Mesenchymal stem cell (in vitro differentiated cells and primary cell): ENCODE data around the gene CCL1.

Source experiments
- DNase-seq: peaks from one replicate; pipeline ENCODE4 v3.0.0-alpha.2; 2013
- H2AFZ ChIP-seq: one replicate; pipeline ENCODE4 v1.6.1; 2013; ENCODE audit warnings: low read depth, mild to moderate bottlenecking, control low read depth, inconsistent platforms, low read length, moderate library complexity
- H2AK5ac ChIP-seq: 2 replicates; pipeline ENCODE4 v1.6.1; 2013; ENCODE audit warnings: low read length, moderate library complexity, mild to moderate bottlenecking, inconsistent platforms; ENCODE audit not compliant: severe bottlenecking
- H2BK120ac ChIP-seq: one replicate; pipeline ENCODE4 v1.6.1; 2013; ENCODE audit warnings: low read depth, mild to moderate bottlenecking, inconsistent platforms, low read length, moderate library complexity
- H2BK12ac ChIP-seq, 2 experiments: one replicate each; pipeline ENCODE4 v1.6.1; 2013; ENCODE audit warnings: inconsistent platforms in 2 of 2, low read length in 2 of 2, mild to moderate bottlenecking in 2 of 2, moderate library complexity in 2 of 2, control low read depth in 1 of 2
- H2BK15ac ChIP-seq: one replicate; pipeline ENCODE4 v1.6.1; 2013; ENCODE audit warnings: mild to moderate bottlenecking, low read depth, inconsistent platforms; ENCODE audit not compliant: poor library complexity, severe bottlenecking
- H2BK5ac ChIP-seq: 2 replicates; pipeline ENCODE4 v1.6.1; 2013; ENCODE audit warnings: low read depth, mild to moderate bottlenecking, low read length, control low read depth, inconsistent platforms; ENCODE audit not compliant: poor library complexity, severe bottlenecking
- H3K14ac ChIP-seq, 2 experiments: one replicate each; pipeline ENCODE4 v1.6.1; 2013; ENCODE audit warnings: inconsistent platforms in 2 of 2, low read length in 2 of 2, control low read depth in 1 of 2, mild to moderate bottlenecking in 1 of 2, moderate library complexity in 1 of 2
- H3K18ac ChIP-seq, 2 experiments: one replicate each; pipeline ENCODE4 v1.6.1; 2013; ENCODE audit warnings: inconsistent platforms in 2 of 2, low read length in 2 of 2, control low read depth in 1 of 2, low read depth in 1 of 2, mild to moderate bottlenecking in 1 of 2
- H3K23ac ChIP-seq, 2 experiments: one replicate each; pipeline ENCODE4 v1.6.1; 2013; ENCODE audit warnings: inconsistent platforms in 2 of 2, low read length in 2 of 2, mild to moderate bottlenecking in 2 of 2, moderate library complexity in 2 of 2, control low read depth in 1 of 2
- H3K27ac ChIP-seq: 2 replicates; pipeline ENCODE4 v1.5.1; 2013; ENCODE audit warnings: mild to moderate bottlenecking, moderate library complexity, low read length, control low read depth, inconsistent platforms; ENCODE audit not compliant: poor library complexity, severe bottlenecking
- H3K27me3 ChIP-seq, 2 experiments: 2 replicates each; pipeline versions ENCODE4 v1.6.1 to v1.7.0; 2013; ENCODE audit warnings: low read length in 2 of 2, mild to moderate bottlenecking in 2 of 2, moderate library complexity in 2 of 2, control low read depth in 1 of 2, inconsistent platforms in 1 of 2; ENCODE audit not compliant: control insufficient read depth in 1 of 2, insufficient read depth in 1 of 2
- H3K36me3 ChIP-seq, 2 experiments: 2 replicates each; pipeline versions ENCODE4 v1.6.1 to v1.7.0; 2013; ENCODE audit warnings: low read length in 2 of 2, control low read depth in 1 of 2, inconsistent platforms in 1 of 2, low read depth in 1 of 2, mild to moderate bottlenecking in 1 of 2; ENCODE audit not compliant: insufficient read depth in 2 of 2, control insufficient read depth in 1 of 2
- H3K4ac ChIP-seq, 2 experiments: one replicate each; pipeline ENCODE4 v1.6.1; 2013; ENCODE audit warnings: inconsistent platforms in 2 of 2, low read length in 2 of 2, mild to moderate bottlenecking in 2 of 2, moderate library complexity in 2 of 2, control low read depth in 1 of 2, low read depth in 1 of 2
- H3K4me1 ChIP-seq: 2 replicates; pipeline ENCODE4 v1.6.1; 2013; ENCODE audit warnings: low read depth, low read length, control low read depth; ENCODE audit not compliant: control insufficient read depth, insufficient read depth
- H3K4me2 ChIP-seq: 2 replicates; pipeline ENCODE4 v1.6.1; 2013; ENCODE audit warnings: low read length, mild to moderate bottlenecking, inconsistent platforms; ENCODE audit not compliant: poor library complexity, severe bottlenecking
- H3K4me3 ChIP-seq, 2 experiments: 2 replicates each; pipeline versions ENCODE4 v1.5.1 to v1.7.0; 2013; ENCODE audit warnings: low read length in 2 of 2, mild to moderate bottlenecking in 2 of 2, control low read depth in 1 of 2, low read depth in 1 of 2; ENCODE audit not compliant: insufficient read depth in 1 of 2
- H3K79me1 ChIP-seq: replicated peaks from 2 replicates; pipeline ENCODE4 v1.6.1; 2013; ENCODE audit warnings: mild to moderate bottlenecking, control low read depth, low read length, inconsistent platforms; ENCODE audit not compliant: poor library complexity, severe bottlenecking
- H3K9ac ChIP-seq: 2 replicates; pipeline ENCODE4 v1.7.0; 2013; ENCODE audit warnings: mild to moderate bottlenecking, low read length, moderate library complexity
- H3K9me3 ChIP-seq: 2 replicates; pipeline ENCODE4 v1.7.0; 2013; ENCODE audit warnings: mild to moderate bottlenecking, low read length; ENCODE audit not compliant: control insufficient read depth
- H4K8ac ChIP-seq: one replicate; pipeline ENCODE4 v1.6.1; 2013; ENCODE audit warnings: inconsistent platforms, mild to moderate bottlenecking, low read length, moderate library complexity
- H4K91ac ChIP-seq: one replicate; pipeline ENCODE4 v1.6.1; 2013; ENCODE audit warnings: mild to moderate bottlenecking, low read length, inconsistent platforms
- WGBS: methylation state at CpG from one replicate; pipeline ENCODE4 v1.1.7; 2013; ENCODE audit warnings: mixed read lengths; 5-methylcytosine and 5-hydroxymethylcytosine counted together

The CCL1 gene

DNA sequence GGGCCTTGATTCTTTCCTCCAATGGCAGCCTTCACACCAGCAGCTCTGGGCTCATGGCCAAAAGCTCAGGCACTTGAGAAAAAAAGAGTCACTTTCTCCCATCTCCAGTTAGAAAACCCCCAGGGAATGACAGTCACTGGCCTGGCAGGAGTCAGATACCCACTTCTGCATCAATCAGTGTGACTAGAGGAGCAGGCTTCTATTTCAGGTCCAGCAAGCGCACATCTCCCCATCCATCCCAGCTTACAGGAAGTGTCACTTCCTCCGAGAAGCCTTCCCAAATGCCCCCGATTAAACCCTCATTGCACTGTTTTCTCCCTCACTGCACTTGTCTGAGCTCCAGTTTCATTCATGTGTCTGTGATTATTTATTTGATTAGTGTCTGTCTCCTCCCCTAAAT, 30.4 kb upstream of the CCL1 start:
- H2BK120ac ChIP-seq = no peak overlapping the region

DNA sequence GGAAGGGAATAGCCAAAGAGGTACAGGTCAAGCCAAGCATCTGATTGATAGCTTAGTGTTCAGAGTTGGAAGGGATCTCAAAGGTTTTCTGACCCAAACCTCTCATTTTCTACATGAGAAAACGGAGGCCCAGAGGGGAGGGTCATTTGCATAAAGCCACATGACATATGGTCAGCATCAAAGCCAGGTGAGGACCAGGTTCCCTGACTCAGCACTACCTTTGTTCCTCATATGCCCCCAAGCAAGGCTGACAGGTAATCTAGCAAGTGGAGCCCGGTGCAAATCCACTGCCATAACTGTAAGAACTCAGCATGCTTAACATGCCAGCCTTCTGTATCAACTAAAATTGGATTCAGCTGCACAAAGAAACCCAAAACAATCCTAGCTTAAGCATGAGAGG, 28.2 kb upstream of the CCL1 start:
- H3K27ac ChIP-seq = no peak overlapping the region
- H3K79me1 ChIP-seq = no peaks in the 10 kb centered on the region
- no peaks in the 10 kb centered on the region for H3K4me1 ChIP-seq
- H4K91ac ChIP-seq = no peak overlapping the region
- H3K9me3 ChIP-seq = no peaks in the 10 kb centered on the region
- H2BK15ac ChIP-seq = no peak overlapping the region
- WGBS = 30% methylated on average over 2 of the region's 2 CpGs
- no peak overlapping the region for H2AFZ ChIP-seq
- H3K4me2 ChIP-seq = no peak overlapping the region
- H3K23ac ChIP-seq = no peak overlapping the region
- H2BK120ac ChIP-seq = no peak overlapping the region
- no peak overlapping the region for H4K8ac ChIP-seq
- no peak overlapping the region for H2BK12ac ChIP-seq
- H3K9ac ChIP-seq = no peak overlapping the region
- no peak overlapping the region for H3K18ac ChIP-seq
- H3K14ac ChIP-seq = no peak overlapping the region
- H3K36me3 ChIP-seq = no peaks in the 10 kb centered on the region
- H2BK5ac ChIP-seq = no peak overlapping the region
- H3K27me3 ChIP-seq = peaks cover 0 to 55% of the 10 kb centered on the region in 2 experiments
- H3K4me3 ChIP-seq = no peak overlapping the region
- no peak overlapping the region for H3K4ac ChIP-seq
- H2AK5ac ChIP-seq = no peak overlapping the region
- no peak for DNase-seq

More for the DNA sequence above, 30.4 kb upstream of the CCL1 start:
- Histone ChIP-seq H3K36me3 (no peaks in the 10 kb centered on the region), H3K4me2 (no peak overlapping the region), H4K8ac (no peak overlapping the region), H3K79me1 (no peaks in the 10 kb centered on the region), H3K9ac (no peak overlapping the region), H3K4ac (no peak overlapping the region), H3K9me3 (no peaks in the 10 kb centered on the region), H4K91ac (no peak overlapping the region), H2BK12ac (no peak overlapping the region), H3K23ac (no peak overlapping the region), H3K14ac (no peak overlapping the region), H3K27ac (no peak overlapping the region), H2BK5ac (no peak overlapping the region), H3K18ac (no peak overlapping the region), H3K4me1 (no peaks in the 10 kb centered on the region), H2AFZ (no peak overlapping the region), H2BK15ac (no peak overlapping the region), H3K27me3 (peaks cover 0 to 71% of the 10 kb centered on the region in 2 experiments), H3K4me3 (no peak overlapping the region), H2AK5ac (no peak overlapping the region)
- 50% methylated on average over 2 of the region's 3 CpGs for WGBS
- DNase-seq = no peak

DNA sequence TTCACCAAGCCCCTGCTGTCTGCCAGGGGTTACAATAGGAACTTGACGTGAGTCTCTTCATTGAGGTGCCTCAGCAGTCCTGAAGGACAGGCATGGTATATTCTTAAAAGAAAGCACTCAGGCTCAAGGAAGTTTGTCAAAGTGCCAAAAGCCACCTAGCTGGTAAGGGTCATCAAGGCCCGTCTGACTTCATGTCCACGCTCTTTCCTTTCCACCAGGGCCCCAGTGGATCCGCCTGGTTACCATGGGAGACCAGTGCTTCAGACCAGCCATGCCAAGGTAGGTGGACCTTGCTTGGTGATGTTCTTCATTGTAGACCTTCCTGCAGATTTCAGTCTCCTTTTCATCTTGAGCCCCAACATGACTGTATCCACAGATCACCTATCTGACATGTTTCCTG, 27.6 kb upstream of the CCL1 start:
- no peak overlapping the region for H3K18ac ChIP-seq
- no peak for DNase-seq
- H4K91ac ChIP-seq = no peak overlapping the region
- no peak overlapping the region for H2AFZ ChIP-seq
- H2AK5ac ChIP-seq = no peak overlapping the region
- no peak overlapping the region for H2BK12ac ChIP-seq
- H3K27ac ChIP-seq = no peak overlapping the region
- 87% methylated on average over 4 of the region's 4 CpGs for WGBS
- no peak overlapping the region for H2BK120ac ChIP-seq
- no peak overlapping the region for H2BK5ac ChIP-seq
- no peaks in the 10 kb centered on the region for H3K4me1 ChIP-seq
- no peak overlapping the region for H3K14ac ChIP-seq
- no peak overlapping the region for H3K9ac ChIP-seq
- no peak overlapping the region for H3K4ac ChIP-seq
- no peak overlapping the region for H3K23ac ChIP-seq
- no peak overlapping the region for H2BK15ac ChIP-seq
- no peak overlapping the region for H4K8ac ChIP-seq
- H3K9me3 ChIP-seq = no peaks in the 10 kb centered on the region
- no peak overlapping the region for H3K4me2 ChIP-seq
- H3K4me3 ChIP-seq = no peak overlapping the region
- H3K79me1 ChIP-seq = no peaks in the 10 kb centered on the region
- H3K27me3 ChIP-seq = peaks cover 0 to 50% of the 10 kb centered on the region in 2 experiments
- H3K36me3 ChIP-seq = no peaks in the 10 kb centered on the region

DNA sequence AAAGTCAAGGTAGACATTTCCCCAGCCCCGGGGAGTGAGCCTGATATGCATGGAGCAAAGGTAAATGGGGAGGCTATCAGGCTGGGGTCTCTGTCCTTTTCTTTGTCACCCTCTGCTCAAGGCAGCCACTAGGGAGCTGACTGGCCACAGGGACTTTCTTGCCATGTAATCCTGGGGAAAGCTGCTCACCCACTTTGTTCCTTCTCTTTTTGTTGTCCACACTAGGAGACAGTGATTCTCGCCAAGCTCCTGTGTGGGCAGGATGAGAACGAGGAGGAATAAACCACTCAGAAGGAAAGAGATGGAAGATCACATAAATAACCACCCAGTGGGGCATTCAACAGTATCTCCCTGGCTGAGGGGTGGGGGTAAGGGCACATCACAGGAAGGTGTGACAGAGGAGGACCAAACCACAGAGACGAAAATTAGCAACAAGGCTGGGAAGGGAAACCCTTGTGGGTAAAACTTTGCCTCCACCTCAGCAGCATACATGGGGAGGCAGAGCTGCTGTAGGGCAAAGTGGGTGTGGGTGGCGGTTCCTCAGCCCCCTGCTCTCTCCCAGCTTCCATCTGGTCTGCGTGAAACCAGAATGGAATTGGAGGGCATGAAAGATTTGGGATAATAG, 26.2 kb upstream of the CCL1 start:
- Histone ChIP-seq H3K4me3 (no peak overlapping the region), H3K4me2 (no peak overlapping the region), H3K9me3 (no peaks in the 10 kb centered on the region), H3K36me3 (no peaks in the 10 kb centered on the region), H3K14ac (no peak overlapping the region), H3K79me1 (no peaks in the 10 kb centered on the region), H2BK12ac (no peak overlapping the region), H3K27ac (no peak overlapping the region), H3K18ac (no peak overlapping the region), H3K4me1 (no peaks in the 10 kb centered on the region), H4K8ac (no peak overlapping the region), H3K9ac (no peak overlapping the region), H3K23ac (no peak overlapping the region), H2AFZ (no peak overlapping the region), H2AK5ac (no peak overlapping the region), H2BK15ac (no peak overlapping the region), H3K4ac (no peak overlapping the region), H2BK5ac (no peak overlapping the region), H3K27me3 (peaks cover 0 to 48% of the 10 kb centered on the region in 2 experiments), H2BK120ac (no peak overlapping the region), H4K91ac (no peak overlapping the region)
- WGBS = 83% methylated on average over 6 of the region's 6 CpGs
- no peak for DNase-seq
